Measurements from ENCODE around the gene DNTT.

GRCh38 chr10:96260014-96260413 is 44.2 kb upstream of the DNTT start:
- TF ChIP-seq EZH2phosphoT487 (IDR thresholded peaks at IDR 0.05; ENCODE audit: insufficient read depth, low read depth) (no peak), EZH2 (IDR thresholded peaks at IDR 0.05; ENCODE audit: insufficient read depth, poor library complexity, severe bottlenecking) (no peak)

Measured in GM23248 (cell line).